ENCODE data around the gene SPTBN5. TPM values are rescaled to one million over a fixed set of nuclear protein-coding genes. Genes with fewer than 3 reads are reported as not detected.

SPTBN5 gene
- total RNA-seq, 2 donors from 2014 or later: 2.0 to 2.8 TPM

DNA sequence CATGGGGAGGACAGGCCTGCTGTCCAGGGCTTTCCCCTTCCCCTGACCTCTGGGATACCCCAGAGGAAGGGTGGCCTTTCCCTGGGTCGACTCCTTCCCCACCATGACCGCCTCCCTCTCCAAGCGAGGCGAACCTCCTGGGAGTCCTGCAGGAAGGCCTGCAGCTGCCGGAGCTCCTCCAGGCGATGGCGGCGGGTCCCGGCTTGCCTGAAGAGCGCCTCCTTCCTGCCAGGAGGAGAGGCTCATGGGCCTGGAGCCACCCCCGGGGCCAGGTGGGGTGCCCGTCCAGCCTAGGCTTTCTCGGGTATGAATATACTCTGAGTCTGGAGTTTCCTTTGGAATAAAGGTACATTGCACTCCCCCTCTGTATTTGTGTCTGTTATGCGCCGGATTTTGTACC is 35.1 kb downstream of the SPTBN5 start:
- DNase-seq: no peak
- no peak overlapping the region for H3K9ac ChIP-seq (ENCODE audit: extremely low read depth, low read length, poor library complexity, severe bottlenecking)
- no peaks in the 10 kb centered on the region for H3K36me3 Mint-ChIP-seq (ENCODE audit: low read depth)
- no peaks in the 10 kb centered on the region for H3K27me3 Mint-ChIP-seq (ENCODE audit: insufficient read depth)
- no peak overlapping the region for H3K4me3 ChIP-seq (ENCODE audit: low read length)
- no peak overlapping the region for H3K27ac ChIP-seq (ENCODE audit: low read depth, low read length)
- H3K9me3 Mint-ChIP-seq: no peaks in the 10 kb centered on the region
- no peaks in the 10 kb centered on the region for H3K36me3 ChIP-seq (ENCODE audit: control insufficient read depth, insufficient read depth, low read length)
- H3K27me3 ChIP-seq (ENCODE audit: control insufficient read depth, insufficient read depth, low read length, poor library complexity, severe bottlenecking): no peaks in the 10 kb centered on the region
- no peaks in the 10 kb centered on the region for H3K9me3 ChIP-seq (ENCODE audit: control insufficient read depth, low read length)
- TF ChIP-seq, protein P1, sequence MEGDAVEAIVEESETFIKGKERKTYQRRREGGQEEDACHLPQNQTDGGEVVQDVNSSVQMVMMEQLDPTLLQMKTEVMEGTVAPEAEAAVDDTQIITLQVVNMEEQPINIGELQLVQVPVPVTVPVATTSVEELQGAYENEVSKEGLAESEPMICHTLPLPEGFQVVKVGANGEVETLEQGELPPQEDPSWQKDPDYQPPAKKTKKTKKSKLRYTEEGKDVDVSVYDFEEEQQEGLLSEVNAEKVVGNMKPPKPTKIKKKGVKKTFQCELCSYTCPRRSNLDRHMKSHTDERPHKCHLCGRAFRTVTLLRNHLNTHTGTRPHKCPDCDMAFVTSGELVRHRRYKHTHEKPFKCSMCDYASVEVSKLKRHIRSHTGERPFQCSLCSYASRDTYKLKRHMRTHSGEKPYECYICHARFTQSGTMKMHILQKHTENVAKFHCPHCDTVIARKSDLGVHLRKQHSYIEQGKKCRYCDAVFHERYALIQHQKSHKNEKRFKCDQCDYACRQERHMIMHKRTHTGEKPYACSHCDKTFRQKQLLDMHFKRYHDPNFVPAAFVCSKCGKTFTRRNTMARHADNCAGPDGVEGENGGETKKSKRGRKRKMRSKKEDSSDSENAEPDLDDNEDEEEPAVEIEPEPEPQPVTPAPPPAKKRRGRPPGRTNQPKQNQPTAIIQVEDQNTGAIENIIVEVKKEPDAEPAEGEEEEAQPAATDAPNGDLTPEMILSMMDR (conservative IDR thresholded peaks at IDR 0.05): peak; percentile 53
- H3K4me1 ChIP-seq (ENCODE audit: control insufficient read depth, insufficient read depth, low read length): no peaks in the 10 kb centered on the region
- 95% methylated on average over 14 to 15 of the region's 15 CpGs for WGBS, 2 experiments (ENCODE audit: insufficient coverage in 1 of 2, insufficient read length in 1 of 2)
- no peak overlapping the region for H3K27ac Mint-ChIP-seq
- peaks cover 5% of the 10 kb centered on the region for H3K4me1 Mint-ChIP-seq
- H3K4me3 Mint-ChIP-seq: no peak overlapping the region

DNA sequence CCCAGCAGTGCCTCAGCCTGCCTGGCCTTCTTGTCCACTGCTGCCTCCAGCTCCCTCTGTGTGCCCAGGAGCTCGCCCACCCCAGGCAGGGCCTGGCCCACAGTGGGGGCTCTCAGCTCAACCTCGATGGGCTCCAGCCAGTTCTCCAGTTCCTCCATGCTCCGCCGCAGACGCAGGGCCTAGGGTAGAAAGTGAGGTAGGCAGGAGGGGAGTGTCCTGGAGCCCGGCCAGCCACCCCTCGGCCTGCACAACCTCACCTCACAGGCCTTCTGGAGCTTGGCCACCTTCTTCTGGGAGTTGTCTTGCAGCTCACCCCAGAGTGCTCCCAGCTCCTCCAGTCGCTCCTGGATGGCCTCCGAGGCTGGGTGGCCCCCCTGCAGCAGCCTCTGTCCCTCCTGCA is 36.5 kb downstream of the SPTBN5 start:
- H3K4me3 ChIP-seq (ENCODE audit: low read length): no peak overlapping the region
- H3K36me3 ChIP-seq (ENCODE audit: control insufficient read depth, insufficient read depth, low read length): no peaks in the 10 kb centered on the region
- WGBS, 2 experiments (ENCODE audit: insufficient coverage in 1 of 2, insufficient read length in 1 of 2): 92 to 94% methylated on average over 6 to 9 of the region's 9 CpGs
- H3K9me3 ChIP-seq (ENCODE audit: control insufficient read depth, low read length): no peaks in the 10 kb centered on the region
- no peaks in the 10 kb centered on the region for H3K4me1 ChIP-seq (ENCODE audit: control insufficient read depth, insufficient read depth, low read length)
- H3K9ac ChIP-seq (ENCODE audit: extremely low read depth, low read length, poor library complexity, severe bottlenecking): no peak overlapping the region
- no peak for DNase-seq
- H3K27me3 ChIP-seq (ENCODE audit: control insufficient read depth, insufficient read depth, low read length, poor library complexity, severe bottlenecking): no peaks in the 10 kb centered on the region
- H3K4me3 Mint-ChIP-seq: no peak overlapping the region
- no peaks in the 10 kb centered on the region for H3K36me3 Mint-ChIP-seq (ENCODE audit: low read depth)
- TF ChIP-seq, protein P1 (conservative IDR thresholded peaks at IDR 0.05): no peak
- H3K9me3 Mint-ChIP-seq: no peaks in the 10 kb centered on the region
- H3K27ac Mint-ChIP-seq: no peak overlapping the region
- H3K4me1 Mint-ChIP-seq: peaks cover 5% of the 10 kb centered on the region
- H3K27me3 Mint-ChIP-seq (ENCODE audit: insufficient read depth): no peaks in the 10 kb centered on the region
- H3K27ac ChIP-seq (ENCODE audit: low read depth, low read length): no peak overlapping the region

DNA sequence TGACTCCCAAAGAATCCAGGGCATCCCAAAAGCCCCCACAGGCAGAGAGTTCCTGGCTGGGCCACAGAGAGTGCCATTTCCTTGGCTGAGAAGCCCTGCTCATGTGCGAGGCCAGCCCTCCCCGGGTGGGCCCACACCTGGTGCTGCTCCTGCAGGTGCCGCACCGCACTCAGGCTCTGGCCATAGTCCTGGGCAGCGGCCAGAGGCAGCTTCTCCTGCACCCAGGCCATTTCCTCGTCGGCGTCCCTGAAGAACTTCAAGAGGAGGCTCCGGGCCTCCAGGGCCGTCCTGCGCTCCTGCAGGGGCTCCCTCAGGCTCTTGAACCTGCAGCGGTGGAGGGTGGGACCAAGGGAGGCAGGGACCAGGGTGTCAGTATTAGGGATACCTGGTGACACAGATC is 37.1 kb downstream of the SPTBN5 start:
- no peaks in the 10 kb centered on the region for H3K27me3 Mint-ChIP-seq (ENCODE audit: insufficient read depth)
- peaks cover 5% of the 10 kb centered on the region for H3K4me1 Mint-ChIP-seq
- no peaks in the 10 kb centered on the region for H3K9me3 ChIP-seq (ENCODE audit: control insufficient read depth, low read length)
- TF ChIP-seq, protein P1 (conservative IDR thresholded peaks at IDR 0.05): no peak
- no peak overlapping the region for H3K27ac Mint-ChIP-seq
- no peak overlapping the region for H3K4me3 ChIP-seq (ENCODE audit: low read length)
- no peaks in the 10 kb centered on the region for H3K4me1 ChIP-seq (ENCODE audit: control insufficient read depth, insufficient read depth, low read length)
- no peaks in the 10 kb centered on the region for H3K36me3 Mint-ChIP-seq (ENCODE audit: low read depth)
- DNase-seq: no peak
- no peaks in the 10 kb centered on the region for H3K9me3 Mint-ChIP-seq
- H3K27me3 ChIP-seq (ENCODE audit: control insufficient read depth, insufficient read depth, low read length, poor library complexity, severe bottlenecking): no peaks in the 10 kb centered on the region
- 92 to 93% methylated on average over 4 to 12 of the region's 12 CpGs for WGBS, 2 experiments (ENCODE audit: insufficient coverage in 1 of 2, insufficient read length in 1 of 2)
- H3K4me3 Mint-ChIP-seq: no peak overlapping the region
- no peak overlapping the region for H3K9ac ChIP-seq (ENCODE audit: extremely low read depth, low read length, poor library complexity, severe bottlenecking)
- H3K36me3 ChIP-seq (ENCODE audit: control insufficient read depth, insufficient read depth, low read length): no peaks in the 10 kb centered on the region
- H3K27ac ChIP-seq (ENCODE audit: low read depth, low read length): no peak overlapping the region
